Right lobe of liver (tissue), 4 donors: ENCODE results near the gene MCCC1.

Experiments used
- CTCF ChIP-seq, 4 donors: fragments of 200-600 bp in 3 of 4; fragments of 450-650 bp in 1 of 4; IDR thresholded peaks; one replicate each; pipeline versions ENCODE4 v1.5.1 to v1.8.0; 2016 to 2022; ENCODE audit warnings: antibody characterized with exemption in 4 of 4, mild to moderate bottlenecking in 2 of 4
- POLR2A ChIP-seq: fragments of 450-650 bp; IDR thresholded peaks from one replicate; pipeline ENCODE4 v1.6.1; 2017; ENCODE audit warnings: antibody characterized with exemption, mild to moderate bottlenecking
- donor health status: DM: no; HTN: no; CAD: no.
- donor health status: DM: no; HTN: no; CAD: no.
- donor health status: DM: no; HTN: yes; CAD: no.

- TF ChIP-seq POLR2A (no peak), CTCF (IDR thresholded peaks at IDR 0.05) (no peak)
These were observed 72.0 kb downstream of the MCCC1 start for GRCh38 chr3:183027276-183027675.
